HG02970 (cell line): ENCODE results near the gene GSTA1.
"Not testable (repeated sequence)": the region's sequence is repeated elsewhere in the genome, so short reads cannot be mapped to it uniquely, and the experiment has no call there.

Experiments
- ATAC-seq: cut with Tn5 transposase; IDR thresholded peaks from one replicate; pipeline ENCODE4 v1.9.1; 2021; ENCODE audit warnings: mild to moderate bottlenecking, moderate library complexity, moderate number of reproducible peaks; ENCODE audit not compliant: unreplicated experiment, low FRiP score

The GSTA1 gene

DNA sequence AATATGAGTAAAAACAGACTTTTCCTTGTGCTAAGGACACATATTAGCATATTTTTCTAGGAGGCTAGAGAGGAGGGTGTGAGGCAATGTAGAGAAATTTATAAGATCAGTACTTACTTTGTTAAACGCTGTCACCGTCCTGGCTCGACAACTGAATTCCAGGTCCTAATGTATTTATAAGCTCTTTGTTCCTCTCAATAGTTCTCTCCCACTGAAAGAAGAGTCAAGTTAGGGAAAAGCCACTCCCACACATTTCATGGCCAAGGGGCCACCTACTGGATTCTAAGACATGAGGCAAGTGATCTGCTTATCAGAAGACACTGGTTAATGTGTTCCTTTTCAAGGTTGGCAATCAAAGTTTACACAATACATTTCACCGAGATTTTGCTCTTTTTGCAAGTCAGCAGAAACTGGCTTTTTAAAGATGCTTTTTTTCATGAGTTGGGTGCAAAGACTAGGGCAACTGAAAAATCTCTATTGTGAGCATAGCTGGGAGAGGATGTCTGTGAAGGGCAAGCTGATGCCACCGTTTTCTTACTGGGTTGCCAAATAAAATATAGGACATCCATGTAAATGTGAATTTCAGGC is at the start of gene GSTA1:
GSTA1 (minus strand) TSS at position 149 of the 588 bp plus-strand sequence. CDS start 4,549 bp downstream, outside the sequence.
- ATAC-seq: not testable (repeated sequence)

DNA sequence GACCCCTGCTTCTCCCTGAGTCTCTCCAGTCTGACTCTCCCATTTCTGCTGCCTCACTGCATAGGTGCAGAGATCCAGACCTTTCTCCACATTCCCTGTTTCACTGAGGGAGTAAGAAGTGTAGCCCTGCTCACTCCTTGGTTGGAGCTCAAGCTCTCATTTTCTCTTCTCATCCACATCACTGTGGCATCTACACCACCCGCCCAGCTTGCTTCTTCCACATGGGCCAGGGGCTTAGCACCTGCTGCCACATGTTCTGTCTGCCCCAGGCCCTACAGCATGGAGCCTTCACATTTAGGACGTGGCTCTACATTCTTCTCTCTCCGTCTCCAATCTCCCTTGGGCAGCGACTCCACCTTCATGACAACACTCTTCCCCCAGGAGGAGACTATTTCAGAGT is 45.5 kb upstream of the GSTA1 start:
- no peak for ATAC-seq

DNA sequence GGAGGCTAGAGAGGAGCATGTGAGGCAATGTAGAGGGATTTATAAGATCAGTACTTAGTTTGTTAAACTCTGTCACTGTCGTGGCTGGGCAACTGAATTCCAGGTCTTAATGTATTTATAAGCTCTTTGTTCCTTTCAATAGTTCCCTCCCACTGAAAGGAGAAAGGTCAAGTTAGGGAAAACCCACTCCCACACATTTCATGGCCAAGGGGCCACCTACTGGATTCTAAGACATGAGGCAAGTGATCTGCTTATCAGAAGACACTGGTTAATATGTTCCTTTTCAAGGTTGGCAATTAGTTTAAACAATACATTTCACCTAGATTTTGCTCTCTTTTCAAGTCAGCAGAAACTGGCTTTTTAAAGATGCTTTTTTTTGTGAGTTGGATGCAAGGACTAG is 42.4 kb upstream of the GSTA1 start:
- ATAC-seq: no peak

DNA sequence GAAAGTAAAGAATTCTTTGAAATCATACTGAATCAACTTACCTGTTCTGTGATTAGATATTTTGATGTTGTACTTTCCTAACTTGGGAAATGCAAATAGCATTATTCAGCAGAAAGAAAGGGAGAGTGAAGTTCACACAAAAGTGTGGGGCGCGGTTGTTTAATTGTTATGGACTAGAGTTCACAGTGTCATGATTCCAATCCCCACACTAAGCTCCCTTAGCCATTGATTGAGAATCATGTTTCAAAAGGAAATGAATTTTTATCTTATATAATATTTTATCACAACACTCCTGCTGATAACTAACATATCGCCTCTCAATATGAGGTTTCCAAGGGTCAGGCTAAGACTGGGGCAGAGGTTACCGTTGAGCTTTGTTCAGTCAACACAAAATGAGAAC is 40.0 kb upstream of the GSTA1 start:
- no peak for ATAC-seq

DNA sequence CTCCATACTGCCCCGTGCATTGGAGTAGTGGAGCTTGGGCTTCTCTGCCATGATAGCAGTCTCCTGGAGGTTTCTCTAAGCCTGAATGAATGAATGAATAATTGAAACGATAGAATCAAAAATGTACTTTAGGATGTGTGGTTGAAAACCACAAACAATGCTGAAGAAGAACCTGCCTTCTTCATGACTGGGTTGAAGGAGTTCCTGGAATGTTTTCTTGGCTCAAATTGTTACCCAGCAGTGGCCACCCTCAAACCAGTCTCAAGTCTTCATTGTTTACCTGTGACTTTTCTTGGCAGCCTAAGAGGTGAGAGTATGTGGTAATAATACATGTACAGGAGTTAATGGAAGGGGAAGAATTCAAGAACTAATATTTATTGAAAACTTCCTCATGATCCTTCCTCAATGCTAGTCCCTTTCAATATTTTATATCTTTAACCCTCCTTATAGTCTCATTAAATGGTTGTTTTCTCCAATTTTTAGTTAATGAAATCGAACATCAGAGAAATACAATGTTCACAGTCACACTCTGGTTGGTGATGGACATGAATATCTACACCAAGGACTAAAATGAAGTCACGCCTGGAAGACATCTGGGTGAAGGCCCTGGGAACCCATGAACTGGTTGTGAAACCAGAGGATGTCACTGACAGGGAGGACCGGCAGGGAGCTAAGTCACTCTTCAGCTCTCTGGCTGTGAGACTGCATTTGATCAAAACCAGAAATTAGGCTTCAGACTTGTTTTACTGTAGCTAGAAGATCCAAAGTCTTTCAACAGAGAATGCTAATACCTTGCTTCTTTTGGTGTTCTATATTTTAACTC is 37.4 kb upstream of the GSTA1 start, which contains the start of gene GSTA5:
GSTA5 (minus strand) TSS at position 51 of the 823 bp plus-strand sequence.
- no peak for ATAC-seq

DNA sequence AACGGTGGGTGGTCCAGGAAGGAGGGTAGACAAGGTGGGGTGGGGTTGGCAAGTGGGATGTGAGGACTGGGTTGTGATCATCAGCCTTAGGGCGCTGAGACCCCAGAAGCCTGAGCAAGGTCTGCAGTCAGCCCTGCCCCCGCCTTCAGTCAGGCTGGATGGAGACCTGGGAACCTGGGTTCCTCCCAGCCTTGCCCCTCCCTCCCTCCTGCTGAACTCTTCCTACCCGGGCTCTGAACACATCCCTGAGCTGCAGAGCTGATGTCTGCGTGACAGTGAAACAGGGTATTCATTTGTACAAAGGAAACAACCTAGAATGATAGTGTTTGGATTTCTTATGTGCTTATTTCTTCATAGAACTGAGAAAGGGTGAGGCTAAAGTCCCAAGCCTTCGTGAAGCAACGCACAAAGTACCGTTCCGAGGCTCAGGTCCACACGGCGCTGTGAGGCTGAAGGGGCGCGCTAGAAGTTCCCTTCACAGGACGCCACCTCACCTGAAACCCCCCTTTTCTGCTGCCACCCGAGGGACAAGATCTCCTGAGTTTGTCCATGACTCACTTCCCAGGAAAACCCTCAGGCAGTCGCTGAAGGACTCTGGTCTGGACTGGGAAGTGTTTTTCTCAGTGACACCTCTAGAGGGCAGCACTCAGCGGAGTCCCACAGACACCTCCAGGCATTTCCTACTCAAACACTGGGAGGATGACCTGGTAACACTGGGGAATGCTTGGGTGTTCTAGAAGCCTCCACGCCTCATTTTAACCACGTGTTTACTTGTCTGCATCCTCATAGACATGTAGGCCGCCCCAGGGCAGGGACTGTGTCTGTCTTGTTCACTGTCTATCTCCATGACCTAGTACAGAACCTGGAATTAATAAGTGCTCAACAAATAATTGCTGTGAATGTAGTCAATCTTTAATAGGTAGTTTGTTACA is 35.8 kb upstream of the GSTA1 start:
- no peak for ATAC-seq

DNA sequence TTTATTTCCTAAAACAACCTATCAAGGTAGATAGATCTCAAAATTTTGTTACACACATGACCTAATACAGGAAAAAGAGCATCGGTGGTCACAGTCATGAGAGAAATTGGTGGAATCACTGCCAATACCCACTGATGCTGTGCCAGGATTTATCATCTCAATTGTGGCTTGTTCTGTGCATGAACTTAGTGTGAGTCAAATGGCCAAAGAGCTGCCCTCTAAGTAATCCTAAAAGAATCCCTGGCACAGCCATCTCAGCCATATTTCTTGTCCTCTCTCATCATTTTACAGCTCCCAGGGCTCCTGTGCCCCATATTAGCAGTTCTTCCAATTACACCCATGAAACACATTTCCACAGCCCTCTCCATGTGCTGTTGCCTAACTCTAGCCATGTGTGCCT is 30.9 kb upstream of the GSTA1 start:
- no peak for ATAC-seq

DNA sequence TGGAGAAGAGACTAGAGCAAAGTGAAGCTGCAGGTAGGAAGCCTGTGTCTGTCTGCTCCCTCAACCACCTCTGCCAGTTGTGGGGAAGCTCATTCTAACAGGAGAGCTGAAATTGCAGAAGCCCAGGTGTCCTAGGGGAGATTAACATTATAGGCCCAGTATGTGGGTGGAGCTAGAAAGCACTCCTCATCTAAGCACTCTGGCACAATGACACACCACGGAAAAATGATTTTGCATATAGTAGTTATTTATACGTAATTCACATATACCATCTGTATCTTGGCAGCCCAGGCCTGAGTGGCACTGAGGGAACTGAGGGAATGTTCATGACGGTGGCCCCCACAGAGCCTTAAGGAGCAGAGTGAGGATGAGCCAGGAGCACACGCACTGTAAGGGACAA is 27.3 kb upstream of the GSTA1 start:
- ATAC-seq: not testable (repeated sequence)

DNA sequence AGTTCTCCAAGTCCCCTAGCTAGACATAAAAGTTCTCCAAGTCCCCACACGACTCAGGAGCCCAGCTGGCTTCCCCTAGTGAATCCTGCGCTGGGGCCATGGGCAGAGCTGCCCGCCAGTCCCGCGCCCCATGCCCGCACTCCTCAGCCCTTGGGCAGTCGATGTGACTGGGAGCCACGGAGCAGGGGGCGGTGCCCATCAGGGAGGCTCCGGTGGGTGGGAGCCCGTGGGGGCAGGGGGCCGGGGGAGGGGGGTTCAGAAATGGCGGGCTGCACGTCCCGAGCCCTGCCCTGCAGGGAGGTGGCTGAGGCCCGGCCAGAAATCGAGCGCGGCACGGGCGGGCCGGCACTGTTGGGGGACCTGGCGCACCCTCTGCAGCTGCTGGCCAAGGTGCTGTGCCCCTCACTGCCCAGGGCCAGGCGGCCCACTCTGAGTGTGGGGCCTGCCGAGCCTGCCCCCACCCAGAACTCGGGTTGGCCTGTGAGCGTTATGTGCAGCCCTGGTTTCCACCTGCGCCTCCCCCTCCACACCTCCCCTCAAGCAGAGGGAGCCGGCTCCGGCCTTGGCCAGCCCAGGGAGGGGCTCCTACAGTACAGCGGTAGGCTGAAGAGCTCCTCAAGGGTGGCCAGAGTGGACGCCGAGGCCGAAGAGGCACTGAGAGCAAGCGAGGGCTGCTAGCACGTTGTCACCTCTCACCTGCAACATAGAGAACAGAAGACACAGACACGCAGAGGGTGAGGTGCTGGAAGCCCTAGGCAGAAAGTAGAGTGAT is 25.6 kb upstream of the GSTA1 start:
- ATAC-seq: no peak

DNA sequence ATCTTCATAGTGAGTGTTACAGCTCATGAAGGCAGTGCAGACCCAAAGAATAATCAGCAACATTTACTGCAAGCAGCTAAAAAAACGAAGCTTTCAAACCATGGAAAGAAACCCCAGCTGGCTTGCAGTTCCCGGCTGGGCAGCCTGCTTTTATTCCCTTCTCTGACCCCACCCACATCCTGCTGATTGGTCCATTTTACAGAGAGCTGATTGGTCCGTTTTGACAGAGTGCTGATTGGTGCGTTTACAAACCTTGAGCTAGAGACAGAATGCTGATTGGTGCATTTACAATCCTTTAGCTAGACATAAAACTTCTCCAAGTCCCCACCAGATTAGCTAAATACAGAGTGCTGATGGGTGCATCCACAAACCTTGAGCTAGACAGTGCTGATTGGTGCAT is 25.0 kb upstream of the GSTA1 start:
- ATAC-seq: not testable (repeated sequence)

DNA sequence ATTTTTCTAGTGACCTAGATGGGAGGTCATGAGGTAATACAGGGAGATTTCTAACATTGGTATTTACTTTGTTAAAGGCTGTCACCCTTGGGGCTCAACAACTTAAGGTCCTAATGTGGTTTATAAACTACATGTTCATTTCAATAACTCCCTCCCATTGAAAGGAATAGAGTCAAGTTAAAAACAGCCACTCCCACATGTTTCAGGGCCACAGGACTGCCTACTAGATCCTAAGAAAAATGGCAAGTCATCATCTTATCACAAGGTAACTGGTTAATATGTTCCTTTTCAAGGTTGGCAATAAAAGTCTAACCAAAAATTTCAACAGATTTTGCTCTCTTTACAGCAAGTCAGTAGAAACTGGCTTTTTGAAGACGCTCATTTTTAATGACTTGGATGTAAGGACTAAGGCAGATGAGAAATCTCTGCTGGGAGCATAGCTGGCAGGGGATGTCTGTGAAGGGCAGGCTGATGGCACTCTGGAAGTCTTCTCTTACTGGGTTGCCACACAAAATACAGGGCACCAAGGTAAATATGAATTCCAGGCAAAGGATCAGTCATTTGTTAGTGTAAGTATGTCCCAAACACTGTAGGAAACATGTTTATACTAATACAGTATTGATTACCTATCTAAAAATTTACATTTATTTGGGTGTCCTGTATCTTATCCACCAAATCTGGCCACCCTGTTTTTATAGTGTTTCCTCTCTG is 23.6 kb upstream of the GSTA1 start:
- ATAC-seq: not testable (repeated sequence)

DNA sequence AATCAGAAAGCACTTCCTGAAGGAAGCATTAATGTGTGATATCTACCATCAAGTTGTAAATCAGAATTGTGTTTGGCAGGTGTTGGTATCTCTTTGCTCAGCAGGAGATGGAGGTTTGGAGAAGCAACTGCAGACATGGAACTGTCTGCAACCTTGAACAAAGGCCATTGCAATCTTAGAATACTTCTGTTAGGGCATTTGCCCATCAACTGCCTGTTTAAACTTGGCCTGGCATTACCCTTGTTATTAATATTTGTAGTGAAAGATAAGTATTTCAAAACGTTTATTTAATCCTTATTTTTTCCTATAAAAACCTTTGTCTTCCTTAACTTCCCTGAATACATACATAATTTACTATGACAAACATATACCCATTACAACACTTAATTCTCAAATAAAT is 22.9 kb upstream of the GSTA1 start:
- ATAC-seq: no peak

DNA sequence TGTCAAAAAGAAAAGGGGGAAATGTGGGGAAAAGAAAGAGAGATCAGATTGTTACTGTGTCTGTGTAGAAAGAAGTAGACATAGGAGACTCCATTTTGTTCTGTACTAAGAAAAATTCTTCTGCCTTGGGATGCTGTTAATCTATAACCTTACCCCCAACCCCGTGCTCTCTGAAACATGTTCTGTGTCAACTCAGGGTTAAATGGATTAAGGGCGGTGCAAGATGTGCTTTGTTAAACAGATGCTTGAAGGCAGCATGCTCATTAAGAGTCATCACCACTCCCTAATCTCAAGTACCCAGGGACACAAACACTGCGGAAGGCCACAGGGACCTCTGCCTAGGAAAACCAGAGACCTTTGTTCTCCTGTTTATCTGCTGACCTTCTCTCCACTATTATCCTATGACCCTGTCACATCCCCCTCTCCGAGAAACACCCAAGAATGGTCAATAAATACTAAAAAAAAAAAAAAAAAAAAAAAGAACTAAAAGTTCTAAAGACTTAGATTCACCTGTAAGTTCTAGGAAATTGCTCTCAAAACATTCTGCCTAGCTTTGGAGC is 22.4 kb upstream of the GSTA1 start:
- ATAC-seq: not testable (repeated sequence)

DNA sequence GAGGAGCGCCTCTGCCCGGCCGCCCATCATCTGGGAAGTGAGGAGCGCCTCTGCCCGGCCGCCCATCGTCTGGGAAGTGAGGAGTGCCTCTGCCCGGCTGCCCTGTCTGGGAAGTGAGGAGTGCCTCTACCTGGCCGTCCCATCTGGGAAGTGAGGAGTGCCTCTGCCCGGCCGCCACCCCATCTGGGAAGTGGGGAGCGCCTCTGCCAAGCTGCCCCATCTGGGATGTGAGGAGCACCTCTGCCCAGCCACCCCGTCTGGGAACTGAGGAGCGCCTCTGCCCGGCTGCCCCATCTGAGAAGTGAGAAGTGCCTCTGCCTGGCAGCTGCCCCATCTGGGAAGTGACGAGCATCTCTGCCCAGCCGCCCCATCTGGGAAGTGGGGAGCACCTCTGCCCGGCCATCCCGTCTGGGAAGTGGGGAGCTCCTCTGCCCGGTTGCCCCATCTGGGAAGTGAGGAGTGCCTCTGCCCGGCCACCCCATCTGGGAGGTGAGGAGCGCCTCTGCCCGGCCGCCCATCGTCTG is 21.7 kb upstream of the GSTA1 start:
- ATAC-seq: not testable (repeated sequence)

DNA sequence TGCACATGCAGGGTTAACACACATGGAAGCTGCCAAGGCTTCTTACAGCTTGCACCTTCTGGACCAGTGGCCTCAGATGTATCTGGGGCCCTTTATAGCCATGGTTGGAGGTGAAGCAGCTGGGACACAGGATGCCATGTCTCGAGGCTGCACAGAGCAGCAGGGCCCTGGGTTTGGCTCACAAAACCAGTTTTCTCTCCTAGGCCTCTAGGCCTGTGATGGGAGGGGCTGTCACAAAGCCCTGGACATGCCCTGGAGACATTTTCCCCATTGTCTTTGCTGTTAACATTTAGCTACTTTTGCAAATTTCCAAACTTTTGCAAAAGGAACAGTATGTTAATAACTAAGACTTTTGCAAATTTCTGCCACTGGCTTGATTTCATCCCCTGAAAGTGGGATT is 18.2 kb upstream of the GSTA1 start:
- ATAC-seq: no peak

DNA sequence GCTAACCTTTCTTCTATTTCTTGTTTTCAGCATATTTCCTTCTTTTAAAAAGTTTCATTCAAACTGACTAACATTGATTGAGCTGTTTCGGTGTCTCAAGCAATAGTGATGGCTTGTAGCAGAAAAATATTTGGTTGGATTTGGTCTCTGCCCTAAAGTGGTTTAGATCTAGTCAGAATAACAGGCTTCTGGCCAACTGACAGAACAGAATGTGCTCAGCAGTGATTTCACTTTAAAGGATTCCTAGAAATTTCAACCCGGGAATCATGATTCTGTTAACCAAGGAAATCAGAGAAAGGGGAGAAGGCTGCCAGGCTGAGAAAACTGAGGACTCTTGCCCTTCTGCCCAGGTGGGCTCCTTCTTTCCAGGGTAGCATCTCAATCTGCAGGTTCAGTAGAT is 16.6 kb upstream of the GSTA1 start:
- no peak for ATAC-seq

DNA sequence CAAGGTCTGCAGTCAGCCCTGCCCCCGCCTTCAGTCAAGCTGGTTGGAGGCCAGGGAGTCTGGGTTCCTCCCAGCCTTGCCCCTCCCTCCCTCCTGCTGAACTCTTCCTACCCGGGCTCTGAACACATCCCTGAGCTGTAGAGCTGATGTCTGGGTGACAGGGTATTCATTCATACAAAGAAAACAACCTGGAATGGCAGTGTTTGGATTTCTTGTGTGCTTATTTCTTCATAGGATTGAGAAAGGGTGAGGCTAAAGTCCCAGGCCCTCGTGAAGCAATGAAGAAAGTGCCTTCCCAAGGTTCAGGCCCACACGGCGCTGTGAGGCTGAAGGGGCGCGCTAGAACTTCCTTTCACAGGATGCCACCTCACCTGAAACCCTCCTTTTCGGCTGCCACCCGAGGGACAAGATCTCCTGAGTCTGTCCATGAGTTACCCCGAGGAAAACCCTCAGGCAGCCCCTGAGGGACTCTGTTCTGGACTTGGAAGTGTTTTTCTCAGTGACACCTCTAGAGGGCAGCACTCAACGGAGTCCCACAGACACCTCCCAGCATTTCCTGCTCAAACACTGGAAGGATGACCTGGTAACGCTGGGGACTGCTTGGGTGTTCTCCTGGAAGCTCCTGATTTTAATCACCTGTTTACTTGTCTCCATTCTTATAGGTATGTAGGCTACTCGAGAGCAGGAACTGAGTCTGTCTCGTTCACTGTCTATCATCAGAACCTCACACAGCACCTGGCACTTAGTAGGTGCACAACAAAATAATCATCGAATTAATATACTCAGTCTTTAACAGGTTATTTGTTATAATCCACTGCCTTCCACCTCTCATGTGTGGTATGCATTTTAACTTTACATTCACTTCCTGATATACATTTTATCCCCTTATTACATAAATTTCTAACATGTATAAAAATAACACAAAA is 11.8 kb upstream of the GSTA1 start:
- ATAC-seq: peak; percentile 67

DNA sequence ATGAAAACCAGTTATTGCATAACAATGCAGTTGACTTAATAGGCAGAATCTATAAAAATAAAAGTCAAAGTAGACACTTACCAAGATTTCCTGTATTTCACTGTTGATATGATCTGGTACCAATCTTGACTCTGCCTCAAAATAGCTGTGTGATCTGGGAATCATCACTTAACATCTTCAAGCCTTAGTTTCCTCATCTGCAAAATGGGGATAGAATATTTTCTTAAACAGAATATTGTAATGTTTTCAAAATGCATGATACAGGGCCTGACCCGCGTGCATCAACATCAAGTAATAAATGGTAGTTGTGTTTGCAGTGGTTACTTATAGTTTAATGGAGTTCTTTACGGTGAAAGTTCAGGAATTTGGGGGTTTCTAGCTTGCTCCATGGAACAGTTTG is 10.9 kb upstream of the GSTA1 start:
- not testable (repeated sequence) for ATAC-seq
